ENCODE measurements around the gene FAM78B. TPM values are rescaled to one million over a fixed set of nuclear protein-coding genes. Genes with fewer than 3 reads are reported as not detected.
A peak's percentile ranks its signal among the peaks of the same experiment; 100 is the strongest.

The FAM78B gene
- total and polyA plus RNA-seq, 2 experiments from 2014 or later: 0.16 to 0.43 TPM

- H3K9me2 ChIP-seq (ENCODE audit: insufficient read depth): no peaks in the 10 kb centered on the region
- no peaks in the 10 kb centered on the region for H3K79me2 ChIP-seq (ENCODE audit: insufficient read depth)
- TF ChIP-seq EZH2 (IDR thresholded peaks at IDR 0.05; ENCODE audit: insufficient read depth, poor library complexity, severe bottlenecking) (no peak), EZH2phosphoT487 (IDR thresholded peaks at IDR 0.05; ENCODE audit: insufficient read depth, low read depth) (no peak)
- no peak overlapping the region for H3K4me2 ChIP-seq (ENCODE audit: unreplicated experiment)
- no peak overlapping the region for H3K27ac ChIP-seq
- no peaks in the 10 kb centered on the region for H3K9me3 ChIP-seq (ENCODE audit: low read depth)
- no peaks in the 10 kb centered on the region for H4K20me1 ChIP-seq (ENCODE audit: insufficient read depth)
- WGBS, 2 experiments (ENCODE audit: low coverage in 1 of 2, low lambda C conversion rate in 2 of 2, missing lambda C conversion rate in 2 of 2): 31 to 35% methylated on average over 2 of the region's 2 CpGs
- in situ Hi-C loops (cut with MboI): no loop called here
- H3K27me3 ChIP-seq (replicated peaks; ENCODE audit: insufficient read depth): no peaks in the 10 kb centered on the region
- no peak for DNase-seq
- H3K36me3 ChIP-seq (ENCODE audit: low read depth): no peaks in the 10 kb centered on the region
- no peak overlapping the region for H2AFZ ChIP-seq
- no peaks in the 10 kb centered on the region for H3F3A ChIP-seq (ENCODE audit: insufficient read depth)
- no peaks in the 10 kb centered on the region for H3K4me1 ChIP-seq (ENCODE audit: insufficient read depth)
- no peak overlapping the region for H3K9ac ChIP-seq
- no peak overlapping the region for H3K4me3 ChIP-seq
These were observed 82.9 kb downstream of the FAM78B start for GRCh38 chr1:166083887-166084286.

GRCh38 chr1:166082601-166083000, 84.2 kb downstream of the FAM78B start:
- Histone ChIP-seq H3K9ac (no peak overlapping the region), H3K79me2 (ENCODE audit: insufficient read depth) (no peaks in the 10 kb centered on the region), H3K4me2 (ENCODE audit: unreplicated experiment) (no peak overlapping the region), H3K9me2 (ENCODE audit: insufficient read depth) (no peaks in the 10 kb centered on the region), H3K9me3 (ENCODE audit: low read depth) (no peaks in the 10 kb centered on the region), H3K27me3 (replicated peaks; ENCODE audit: insufficient read depth) (no peaks in the 10 kb centered on the region), H2AFZ (no peak overlapping the region), H3K4me1 (ENCODE audit: insufficient read depth) (no peaks in the 10 kb centered on the region), H3K27ac (no peak overlapping the region), H4K20me1 (ENCODE audit: insufficient read depth) (no peaks in the 10 kb centered on the region), H3F3A (ENCODE audit: insufficient read depth) (no peaks in the 10 kb centered on the region), H3K36me3 (ENCODE audit: low read depth) (no peaks in the 10 kb centered on the region), H3K4me3 (no peak overlapping the region)
- no peak for TF ChIP-seq EZH2 (IDR thresholded peaks at IDR 0.05; ENCODE audit: insufficient read depth, poor library complexity, severe bottlenecking)
- TF ChIP-seq EZH2phosphoT487 (IDR thresholded peaks at IDR 0.05; ENCODE audit: insufficient read depth, low read depth): no peak
- in situ Hi-C loops (cut with MboI): no loop called here
- WGBS, 2 experiments (ENCODE audit: low coverage in 1 of 2, low lambda C conversion rate in 2 of 2, missing lambda C conversion rate in 2 of 2): 49 to 54% methylated on average over 5 of the region's 5 CpGs
- DNase-seq: no peak

GRCh38 chr1:166080967-166081870, 85.6 kb downstream of the FAM78B start:
- H3K4me2 ChIP-seq (ENCODE audit: unreplicated experiment): no peak overlapping the region
- TF ChIP-seq EZH2 (IDR thresholded peaks at IDR 0.05; ENCODE audit: insufficient read depth, poor library complexity, severe bottlenecking) (no peak), EZH2phosphoT487 (IDR thresholded peaks at IDR 0.05; ENCODE audit: insufficient read depth, low read depth) (no peak)
- H3K9me3 ChIP-seq (ENCODE audit: low read depth): no peaks in the 10 kb centered on the region
- no peak overlapping the region for H3K4me3 ChIP-seq
- no peaks in the 10 kb centered on the region for H3K79me2 ChIP-seq (ENCODE audit: insufficient read depth)
- H3K9me2 ChIP-seq (ENCODE audit: insufficient read depth): no peaks in the 10 kb centered on the region
- no peaks in the 10 kb centered on the region for H3K27me3 ChIP-seq (replicated peaks; ENCODE audit: insufficient read depth)
- no peaks in the 10 kb centered on the region for H3K4me1 ChIP-seq (ENCODE audit: insufficient read depth)
- no peaks in the 10 kb centered on the region for H4K20me1 ChIP-seq (ENCODE audit: insufficient read depth)
- no peak overlapping the region for H3K9ac ChIP-seq
- no peaks in the 10 kb centered on the region for H3F3A ChIP-seq (ENCODE audit: insufficient read depth)
- in situ Hi-C loops (cut with MboI): no loop called here
- no peaks in the 10 kb centered on the region for H3K36me3 ChIP-seq (ENCODE audit: low read depth)
- WGBS, 2 experiments (ENCODE audit: low coverage in 1 of 2, low lambda C conversion rate in 2 of 2, missing lambda C conversion rate in 2 of 2): 20 to 22% methylated on average over 14 of the region's 14 CpGs
- H2AFZ ChIP-seq: no peak overlapping the region
- H3K27ac ChIP-seq: no peak overlapping the region
- peak; percentile 5 for DNase-seq

- Histone ChIP-seq H3K4me3 (no peak overlapping the region), H3K36me3 (ENCODE audit: low read depth) (no peaks in the 10 kb centered on the region), H4K20me1 (ENCODE audit: insufficient read depth) (no peaks in the 10 kb centered on the region), H3K27me3 (replicated peaks; ENCODE audit: insufficient read depth) (no peaks in the 10 kb centered on the region), H3K4me2 (ENCODE audit: unreplicated experiment) (no peak overlapping the region), H3K79me2 (ENCODE audit: insufficient read depth) (no peaks in the 10 kb centered on the region), H3K27ac (no peak overlapping the region), H2AFZ (no peak overlapping the region), H3K9me3 (ENCODE audit: low read depth) (no peaks in the 10 kb centered on the region), H3K9ac (no peak overlapping the region), H3K9me2 (ENCODE audit: insufficient read depth) (no peaks in the 10 kb centered on the region), H3K4me1 (ENCODE audit: insufficient read depth) (no peaks in the 10 kb centered on the region), H3F3A (ENCODE audit: insufficient read depth) (no peaks in the 10 kb centered on the region)
- DNase-seq: no peak
- WGBS, 2 experiments (ENCODE audit: low coverage in 1 of 2, low lambda C conversion rate in 2 of 2, missing lambda C conversion rate in 2 of 2): 13 to 17% methylated on average over 9 of the region's 9 CpGs
- no peak for TF ChIP-seq EZH2phosphoT487 (IDR thresholded peaks at IDR 0.05; ENCODE audit: insufficient read depth, low read depth)
- no peak for TF ChIP-seq EZH2 (IDR thresholded peaks at IDR 0.05; ENCODE audit: insufficient read depth, poor library complexity, severe bottlenecking)
- in situ Hi-C loops (cut with MboI): no loop called here
These were observed 86.4 kb downstream of the FAM78B start for GRCh38 chr1:166080277-166080966.
